ENCODE results near the gene INTS4. TPM values are rescaled to one million over a fixed set of nuclear protein-coding genes. Genes with fewer than 3 reads are reported as not detected.

The INTS4 gene
- total and polyA plus RNA-seq, 10 of the 15 experiments (the other 5 are each of a cell fraction or from before 2014, with no cell fraction given): 20.2 to 50.5 (median 40.0) TPM

GRCh38 chr11:78031629-78032028, 37.2 kb upstream of the INTS4 start (continued):
- TF ChIP-seq EED (IDR thresholded peaks at IDR 0.05; ENCODE audit: low read depth): no peak
- no peak for TF ChIP-seq TCF3 (IDR thresholded peaks at IDR 0.05; ENCODE audit: borderline replicate concordance, insufficient read depth, low read depth, low read length)
- no peak for TF ChIP-seq YY1 (IDR thresholded peaks at IDR 0.05; ENCODE audit: low read depth, low read length)
- TF ChIP-seq RUNX3 (IDR thresholded peaks at IDR 0.05; ENCODE audit: low read length): peak; percentile 69
- 0 out of 2 replicates have a peak, but pooled peaks have one; percentile 39 for TF ChIP-seq MLLT1 (IDR thresholded peaks at IDR 0.05)
- peak; percentile 94 for TF ChIP-seq PKNOX1 (IDR thresholded peaks at IDR 0.05)
- TF ChIP-seq ZNF687 (IDR thresholded peaks at IDR 0.05): peak; percentile 56
- peak; percentile 72 for TF ChIP-seq MEF2B (IDR thresholded peaks at IDR 0.05; ENCODE audit: partially characterized antibody, poor library complexity, severe bottlenecking)
- no peak for TF ChIP-seq BCL3 (IDR thresholded peaks at IDR 0.05; ENCODE audit: borderline replicate concordance, insufficient read depth, low read depth, low read length, poor library complexity, severe bottlenecking)
- TF ChIP-seq MXI1 (IDR thresholded peaks at IDR 0.05; ENCODE audit: low read depth, low read length): no peak
- no peak for TF ChIP-seq NR2C1 (IDR thresholded peaks at IDR 0.05)
- TF ChIP-seq POLR2A (IDR thresholded peaks at IDR 0.05; ENCODE audit: low read depth, low read length): no peak
- peak; percentile 71 for TF ChIP-seq MTA2 (IDR thresholded peaks at IDR 0.05; ENCODE audit: low read depth)
- TF ChIP-seq CHD2 (IDR thresholded peaks at IDR 0.05; ENCODE audit: borderline replicate concordance, low read depth, low read length): no peak
- TF ChIP-seq EP300 (IDR thresholded peaks at IDR 0.05; ENCODE audit: borderline replicate concordance in 1 of 2, control insufficient read depth in 1 of 2, low read depth in 2 of 2, low read length in 2 of 2): peak in 1 of 2 experiments; percentile 32; a peak in 1 of 4 replicates
- peak; percentile 86 for TF ChIP-seq PBX3 (IDR thresholded peaks at IDR 0.05; ENCODE audit: insufficient replicate concordance, low read depth, low read length)

Data from GM12878 (cell line).